ENCODE measurements around the gene CCDC28B. TPM values are rescaled to one million over a fixed set of nuclear protein-coding genes. Genes with fewer than 3 reads are reported as not detected.

Gene CCDC28B
- polyA plus RNA-seq, 3 donors, result 2.5 to 5.6 (median 3.7) TPM

DNA sequence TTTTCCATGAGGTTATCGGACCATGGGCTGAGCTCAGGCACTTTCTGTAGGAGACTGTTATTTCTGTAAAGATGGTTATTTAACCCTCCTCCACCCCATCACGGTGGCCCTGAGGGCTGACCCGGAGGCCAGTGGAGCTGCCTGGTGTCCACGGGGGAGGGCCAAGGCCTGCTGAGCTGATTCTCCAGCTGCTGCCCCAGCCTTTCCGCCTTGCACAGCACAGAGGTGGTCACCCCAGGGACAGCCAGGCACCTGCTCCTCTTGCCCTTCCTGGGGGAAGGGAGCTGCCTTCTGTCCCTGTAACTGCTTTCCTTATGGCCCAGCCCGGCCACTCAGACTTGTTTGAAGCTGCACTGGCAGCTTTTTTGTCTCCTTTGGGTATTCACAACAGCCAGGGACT, 2.6 kb upstream of the CCDC28B start:
- Histone ChIP-seq H3K4me2 (replicated peaks; ENCODE audit: extremely low read depth, low read length, poor library complexity, severe bottlenecking) (no peak overlapping the region), H3K4me3 (replicated peaks in 1 of 3; ENCODE audit: low read depth in 2 of 3, low read length in 3 of 3) (no peak overlapping the region), H3K27me3 (ENCODE audit: control insufficient read depth in 2 of 2, insufficient read depth in 2 of 2, low read length in 2 of 2) (no peaks in the 10 kb centered on the region), H4K20me1 (ENCODE audit: insufficient read depth, low read length) (no peaks in the 10 kb centered on the region), H3K4me1 (ENCODE audit: control insufficient read depth in 1 of 2, insufficient read depth in 2 of 2, low read length in 2 of 2) (peaks cover 22 to 24% of the 10 kb centered on the region in 2 donors), H3K79me2 (ENCODE audit: insufficient read depth, low read length) (no peaks in the 10 kb centered on the region), H3K9ac (ENCODE audit: insufficient read depth, low read length, poor library complexity, severe bottlenecking) (no peak overlapping the region), H3K36me3 (replicated peaks in 1 of 2; ENCODE audit: control insufficient read depth in 1 of 2, insufficient read depth in 2 of 2, low read length in 2 of 2) (peaks cover 46 to 56% of the 10 kb centered on the region in 2 donors), H2AFZ (ENCODE audit: insufficient read depth, low read depth, low read length, poor library complexity, severe bottlenecking) (no peak overlapping the region), H3K9me3 (replicated peaks in 1 of 2; ENCODE audit: control insufficient read depth in 1 of 2, insufficient read depth in 1 of 2, low read length in 2 of 2) (no peaks in the 10 kb centered on the region), H3K27ac (ENCODE audit: low read depth in 1 of 2, low read length in 2 of 2) (peak overlapping the region in 1 of 2 donors; percentile 14)
- peaks cover 49 to 54% of the 10 kb centered on the region in 2 donors for H3K36me3 Mint-ChIP-seq
- no peak overlapping the region for H3K27ac Mint-ChIP-seq
- DNase-seq, result no peak
- peaks cover 0 to 7% (median 6%) of the 10 kb centered on the region in 3 donors for H3K27me3 Mint-ChIP-seq (ENCODE audit: low read depth in 3 of 3)
- H3K4me3 Mint-ChIP-seq, result no peak overlapping the region
- 97% methylated on average over 3 of the region's 6 CpGs for WGBS (ENCODE audit: insufficient coverage)
- intact Hi-C loops (cut with micrococcal nuclease), result no loop called here
- TF ChIP-seq, protein P1, sequence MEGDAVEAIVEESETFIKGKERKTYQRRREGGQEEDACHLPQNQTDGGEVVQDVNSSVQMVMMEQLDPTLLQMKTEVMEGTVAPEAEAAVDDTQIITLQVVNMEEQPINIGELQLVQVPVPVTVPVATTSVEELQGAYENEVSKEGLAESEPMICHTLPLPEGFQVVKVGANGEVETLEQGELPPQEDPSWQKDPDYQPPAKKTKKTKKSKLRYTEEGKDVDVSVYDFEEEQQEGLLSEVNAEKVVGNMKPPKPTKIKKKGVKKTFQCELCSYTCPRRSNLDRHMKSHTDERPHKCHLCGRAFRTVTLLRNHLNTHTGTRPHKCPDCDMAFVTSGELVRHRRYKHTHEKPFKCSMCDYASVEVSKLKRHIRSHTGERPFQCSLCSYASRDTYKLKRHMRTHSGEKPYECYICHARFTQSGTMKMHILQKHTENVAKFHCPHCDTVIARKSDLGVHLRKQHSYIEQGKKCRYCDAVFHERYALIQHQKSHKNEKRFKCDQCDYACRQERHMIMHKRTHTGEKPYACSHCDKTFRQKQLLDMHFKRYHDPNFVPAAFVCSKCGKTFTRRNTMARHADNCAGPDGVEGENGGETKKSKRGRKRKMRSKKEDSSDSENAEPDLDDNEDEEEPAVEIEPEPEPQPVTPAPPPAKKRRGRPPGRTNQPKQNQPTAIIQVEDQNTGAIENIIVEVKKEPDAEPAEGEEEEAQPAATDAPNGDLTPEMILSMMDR (IDR thresholded peaks at IDR 0.05), result no peak
- H3K4me1 Mint-ChIP-seq, result peaks cover 24% of the 10 kb centered on the region
- H3K9me3 Mint-ChIP-seq, result peaks cover 0 to 1% (median 0%) of the 10 kb centered on the region in 7 donors

DNA sequence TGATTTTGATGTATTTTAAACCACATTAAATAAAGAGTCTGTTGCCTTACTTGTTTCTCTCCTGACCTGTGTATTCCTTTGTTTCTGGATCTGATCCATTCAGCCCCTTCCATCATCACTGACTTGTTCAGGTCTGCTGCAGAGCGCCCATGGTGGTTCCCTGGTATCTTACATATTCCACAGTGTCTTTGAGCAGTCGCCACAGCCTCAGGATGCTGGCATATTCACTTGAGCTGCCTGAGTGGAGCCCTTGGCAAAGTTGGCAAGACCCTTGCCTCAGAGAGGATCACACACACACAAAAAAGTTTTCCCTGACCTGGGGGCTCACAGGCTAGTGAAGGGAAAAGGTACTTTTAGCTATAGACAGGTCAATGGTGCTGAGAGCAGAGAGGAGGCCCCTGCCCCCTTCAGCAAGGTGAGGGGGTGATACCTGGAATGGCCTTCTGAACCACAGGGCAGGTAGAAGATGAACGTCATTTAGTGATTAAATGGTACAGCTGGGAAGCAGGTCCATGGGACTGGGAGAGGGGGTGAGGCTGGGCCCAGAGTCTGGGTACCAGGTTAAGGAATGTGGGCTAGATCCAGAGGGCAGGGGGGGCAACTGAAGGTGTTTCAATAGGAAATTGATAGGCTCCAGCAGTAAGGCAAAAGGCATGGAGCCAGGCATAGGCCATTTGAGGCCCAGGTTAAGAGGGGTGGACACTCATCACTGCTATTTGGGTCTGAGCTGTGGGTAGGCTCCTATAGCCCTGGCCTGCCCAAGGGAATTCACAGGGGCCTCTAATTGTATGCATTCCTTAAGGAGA, 2.0 kb upstream of the CCDC28B start:
- peaks cover 0 to 1% (median 0%) of the 10 kb centered on the region in 7 donors for H3K9me3 Mint-ChIP-seq
- TF ChIP-seq, protein P1 (IDR thresholded peaks at IDR 0.05), result no peak
- Histone ChIP-seq H3K4me3 (replicated peaks in 1 of 3; ENCODE audit: low read depth in 2 of 3, low read length in 3 of 3) (no peak overlapping the region), H3K36me3 (replicated peaks in 1 of 2; ENCODE audit: control insufficient read depth in 1 of 2, insufficient read depth in 2 of 2, low read length in 2 of 2) (peaks cover 40 to 50% of the 10 kb centered on the region in 2 donors), H3K27me3 (ENCODE audit: control insufficient read depth in 2 of 2, insufficient read depth in 2 of 2, low read length in 2 of 2) (no peaks in the 10 kb centered on the region), H3K27ac (ENCODE audit: low read depth in 1 of 2, low read length in 2 of 2) (peak overlapping the region in 1 of 2 donors; percentile 14), H3K4me1 (ENCODE audit: control insufficient read depth in 1 of 2, insufficient read depth in 2 of 2, low read length in 2 of 2) (peaks cover 22 to 24% of the 10 kb centered on the region in 2 donors), H2AFZ (ENCODE audit: insufficient read depth, low read depth, low read length, poor library complexity, severe bottlenecking) (no peak overlapping the region), H3K4me2 (replicated peaks; ENCODE audit: extremely low read depth, low read length, poor library complexity, severe bottlenecking) (no peak overlapping the region), H3K9me3 (replicated peaks in 1 of 2; ENCODE audit: control insufficient read depth in 1 of 2, insufficient read depth in 1 of 2, low read length in 2 of 2) (no peaks in the 10 kb centered on the region), H3K9ac (ENCODE audit: insufficient read depth, low read length, poor library complexity, severe bottlenecking) (no peak overlapping the region), H3K79me2 (ENCODE audit: insufficient read depth, low read length) (no peaks in the 10 kb centered on the region), H4K20me1 (ENCODE audit: insufficient read depth, low read length) (no peaks in the 10 kb centered on the region)
- H3K36me3 Mint-ChIP-seq, result peaks cover 43 to 48% of the 10 kb centered on the region in 2 donors
- peaks cover 0 to 7% (median 6%) of the 10 kb centered on the region in 3 donors for H3K27me3 Mint-ChIP-seq (ENCODE audit: low read depth in 3 of 3)
- no peak for DNase-seq
- intact Hi-C loops (cut with micrococcal nuclease), result no loop called here
- WGBS (ENCODE audit: insufficient coverage), result 94% methylated on average over 3 of the region's 3 CpGs
- peaks cover 24% of the 10 kb centered on the region for H3K4me1 Mint-ChIP-seq
- H3K27ac Mint-ChIP-seq, result peak overlapping the region in 3 of 7 donors; percentile 50 to 70 (median 65)
- H3K4me3 Mint-ChIP-seq, result no peak overlapping the region
